ENCODE data around the gene GULP1. TPM values are rescaled to one million over a fixed set of nuclear protein-coding genes. Genes with fewer than 3 reads are reported as not detected.
"Not testable (repeated sequence)": the region's sequence is repeated elsewhere in the genome, so short reads cannot be mapped to it uniquely, and the experiment has no call there.

GULP1 gene
- total and polyA plus RNA-seq, 2 of the 4 experiments (the other 2 are of a cell fraction): 24.4 to 40.1 TPM

DNA sequence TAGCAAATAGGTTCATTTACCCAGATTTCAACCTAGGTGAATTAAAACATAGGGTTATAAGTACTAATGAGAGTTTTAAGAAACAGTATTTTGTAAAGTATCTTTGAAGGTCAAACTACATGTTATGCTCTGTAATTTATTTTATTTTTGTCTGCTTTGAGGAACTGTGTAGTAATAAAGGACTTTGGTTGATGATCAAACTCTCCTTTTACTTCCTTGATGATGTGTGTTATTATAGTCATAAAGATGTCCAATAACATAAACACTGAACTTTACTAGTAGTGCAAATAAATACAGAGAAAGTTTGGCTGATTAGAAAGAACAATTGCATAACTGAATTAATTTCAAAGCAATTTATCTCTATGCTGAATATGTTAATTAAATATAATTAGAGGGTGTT, 6.3 kb downstream of the GULP1 start:
- dilution Hi-C loops (cut with HindIII; ENCODE audit: low sequenced_read_pairs, unreplicated experiment) (no loop called here), in situ Hi-C loops (cut with MboI; ENCODE audit: low sequenced_read_pairs) (no loop called here), intact Hi-C loops (cut with micrococcal nuclease) (loop anchor here (10.0 kb wide), 1 partner anchor 677 kb away; the partner anchor contains the start of gene COL3A1)
- H3K4me1 ChIP-seq (ENCODE audit: control insufficient read depth, insufficient read depth, low read length): no peaks in the 10 kb centered on the region
- H3K14ac ChIP-seq (replicated peaks; ENCODE audit: low read depth, low read length): no peak overlapping the region
- H4K5ac ChIP-seq (ENCODE audit: low read depth, low read length): no peak overlapping the region
- H3K79me1 ChIP-seq (ENCODE audit: low read depth in 1 of 2, low read length in 2 of 2): peaks cover 16 to 42% of the 10 kb centered on the region in 2 experiments; a peak in 3 of 4 replicates
- H4K91ac ChIP-seq (ENCODE audit: insufficient read depth, low read depth, low read length): no peak overlapping the region
- ATAC-seq (ENCODE audit: low read depth) (no peak), DNase-seq (no peak)
- no peak overlapping the region for H3K56ac ChIP-seq (ENCODE audit: extremely low read depth, insufficient read depth, low read length)
- H2AK9ac ChIP-seq (replicated peaks; ENCODE audit: low read depth, low read length, poor library complexity): no peak overlapping the region
- no peaks in the 10 kb centered on the region for H4K20me1 ChIP-seq (ENCODE audit: insufficient read depth, low read length)
- ChIA-PET POLR2A (ENCODE audit: unreplicated experiment) (no interaction called here), CTCF (interaction anchor here (0.6 kb wide), 1 partner anchor 116 kb away, joined by 6 read pairs; no protein-coding TSS in a partner anchor)
- H4K8ac ChIP-seq (ENCODE audit: low read depth in 2 of 2, low read length in 2 of 2): no peak overlapping the region
- no peak overlapping the region for H3K9ac ChIP-seq (ENCODE audit: low read depth, low read length)
- no peak overlapping the region for H2AK5ac ChIP-seq (ENCODE audit: low read depth, low read length)
- H3K27ac ChIP-seq (ENCODE audit: insufficient read depth, low read length): no peak overlapping the region
- no peak overlapping the region for H2AFZ ChIP-seq (replicated peaks; ENCODE audit: low read length, poor library complexity)
- H3K4ac ChIP-seq (ENCODE audit: low read depth, low read length): no peak overlapping the region
- H3K18ac ChIP-seq (ENCODE audit: low read depth, low read length): no peak overlapping the region
- no peaks in the 10 kb centered on the region for H3K9me3 ChIP-seq (ENCODE audit: control insufficient read depth, insufficient read depth, low read length)
- no peak overlapping the region for H2BK5ac ChIP-seq (ENCODE audit: low read depth, low read length, poor library complexity, severe bottlenecking)
- BruUV-seq (replicated peaks): no TSS peak
- H2BK120ac ChIP-seq (ENCODE audit: low read depth, low read length): no peak overlapping the region
- no peaks in the 10 kb centered on the region for H3K36me3 ChIP-seq (ENCODE audit: control insufficient read depth, insufficient read depth, low read length)
- no peaks in the 10 kb centered on the region for H3K27me3 ChIP-seq (ENCODE audit: control insufficient read depth, insufficient read depth, low read length)
- H3K23ac ChIP-seq (ENCODE audit: low read depth, low read length): no peak overlapping the region
- no peak overlapping the region for H3K4me2 ChIP-seq (ENCODE audit: low read depth, low read length)
- no peak overlapping the region for H3K4me3 ChIP-seq (ENCODE audit: insufficient read depth, low read depth, low read length)
- no peak overlapping the region for H2BK15ac ChIP-seq (ENCODE audit: low read depth, low read length)
- no peak for TF ChIP-seq BHLHE40 (IDR thresholded peaks at IDR 0.05; ENCODE audit: low read depth, low read length)
- H2BK20ac ChIP-seq (ENCODE audit: low read depth, low read length): no peak overlapping the region
- no peaks in the 10 kb centered on the region; the same call in 1 of the 2 replicates for H3K9me1 ChIP-seq (ENCODE audit: insufficient read depth, low read length)

DNA sequence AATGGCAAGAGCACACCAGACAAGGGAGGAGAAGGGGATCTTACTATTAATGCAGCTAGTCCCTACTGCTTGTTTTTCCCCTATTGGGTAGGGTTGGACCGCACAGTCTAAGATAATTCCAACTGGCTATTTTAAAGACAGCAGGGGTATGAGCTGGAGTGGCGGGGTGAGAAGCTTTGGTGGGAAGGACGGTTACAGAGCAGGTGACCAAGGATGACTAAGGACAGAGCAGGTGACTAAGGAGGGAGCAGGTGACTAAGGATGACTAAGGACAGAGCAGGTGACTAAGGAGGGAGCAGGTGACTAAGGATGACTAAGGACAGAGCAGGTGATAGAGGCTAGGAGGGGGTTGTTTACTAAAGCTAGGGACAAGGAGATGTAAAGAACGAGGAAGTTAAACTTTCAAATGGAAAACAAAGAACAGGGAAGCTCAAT, 7.3 kb downstream of the GULP1 start:
- H2BK5ac ChIP-seq (ENCODE audit: low read depth, low read length, poor library complexity, severe bottlenecking); H3K27ac ChIP-seq (ENCODE audit: insufficient read depth, low read length); H3K4me3 ChIP-seq (ENCODE audit: insufficient read depth, low read depth, low read length); H4K5ac ChIP-seq (ENCODE audit: low read depth, low read length); H3K9me3 ChIP-seq (ENCODE audit: control insufficient read depth, insufficient read depth, low read length); H2AK5ac ChIP-seq (ENCODE audit: low read depth, low read length); H3K4me2 ChIP-seq (ENCODE audit: low read depth, low read length); in situ Hi-C loops (cut with MboI; ENCODE audit: low sequenced_read_pairs); H2AK9ac ChIP-seq (replicated peaks; ENCODE audit: low read depth, low read length, poor library complexity); DNase-seq; H3K56ac ChIP-seq (ENCODE audit: extremely low read depth, insufficient read depth, low read length); H4K8ac ChIP-seq (ENCODE audit: low read depth in 2 of 2, low read length in 2 of 2); H2BK20ac ChIP-seq (ENCODE audit: low read depth, low read length); ATAC-seq (ENCODE audit: low read depth); H4K20me1 ChIP-seq (ENCODE audit: insufficient read depth, low read length); H3K4ac ChIP-seq (ENCODE audit: low read depth, low read length); H2BK120ac ChIP-seq (ENCODE audit: low read depth, low read length); BruUV-seq (replicated peaks); H3K9ac ChIP-seq (ENCODE audit: low read depth, low read length); H2AFZ ChIP-seq (replicated peaks; ENCODE audit: low read length, poor library complexity); H2BK15ac ChIP-seq (ENCODE audit: low read depth, low read length); H3K27me3 ChIP-seq (ENCODE audit: control insufficient read depth, insufficient read depth, low read length); CTCF ChIA-PET; H3K9me1 ChIP-seq (ENCODE audit: insufficient read depth, low read length); H3K14ac ChIP-seq (replicated peaks; ENCODE audit: low read depth, low read length); H4K91ac ChIP-seq (ENCODE audit: insufficient read depth, low read depth, low read length); H3K18ac ChIP-seq (ENCODE audit: low read depth, low read length); dilution Hi-C loops (cut with HindIII; ENCODE audit: low sequenced_read_pairs, unreplicated experiment); H3K4me1 ChIP-seq (ENCODE audit: control insufficient read depth, insufficient read depth, low read length); H3K36me3 ChIP-seq (ENCODE audit: control insufficient read depth, insufficient read depth, low read length); POLR2A ChIA-PET (ENCODE audit: unreplicated experiment); H3K23ac ChIP-seq (ENCODE audit: low read depth, low read length): not testable (repeated sequence)
- intact Hi-C loops (cut with micrococcal nuclease): loop anchor here (10.0 kb wide), 1 partner anchor 676 kb away; the partner anchor contains the start of gene COL3A1
- peaks cover 19 to 40% of the 10 kb centered on the region in 2 experiments; a peak in 3 of 4 replicates for H3K79me1 ChIP-seq (ENCODE audit: low read depth in 1 of 2, low read length in 2 of 2)
- no CpG with 5 or more reads among the region's 4 CpGs for WGBS, 2 experiments (ENCODE audit: extremely low coverage in 2 of 2, insufficient read length in 1 of 2)
